NCI-H1105 (cell line): ENCODE results near the gene CFHR2.
"Not testable (repeated sequence)": the region's sequence is repeated elsewhere in the genome, so short reads cannot be mapped to it uniquely, and the experiment has no call there.

ENCODE experiments used
- DNase-seq: peaks from one replicate; lab custom pipeline; 2025; lab: John Stamatoyannopoulos, UW

Gene CFHR2

GRCh38 chr1:196943568-196943967 lies at the start of gene CFHR2:
CFHR2 (plus strand) TSS chr1:196943738; CDS start chr1:196943881, 143 bp downstream.
- DNase-seq = not testable (repeated sequence)

DNA sequence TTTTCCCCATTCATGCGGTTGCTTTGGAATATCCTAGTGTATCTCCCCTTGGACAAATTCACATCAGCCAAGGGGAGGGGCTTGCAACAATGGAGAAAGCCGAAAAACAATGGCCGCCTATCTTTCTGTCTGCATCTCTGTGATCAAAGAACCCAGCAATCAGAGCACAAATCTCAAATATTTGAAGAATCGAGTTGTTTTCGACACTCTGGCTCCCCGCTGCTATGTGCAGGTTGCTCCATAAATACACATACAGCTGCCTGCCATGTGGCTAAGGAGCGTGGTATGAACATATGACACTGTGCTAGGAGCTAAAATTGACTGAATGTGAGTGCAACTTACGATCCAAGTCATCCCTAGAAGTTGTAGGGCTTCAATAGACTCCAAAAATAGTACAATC lies 47.2 kb upstream of the CFHR2 start:
- no peak for DNase-seq

GRCh38 chr1:196897158-196897828 lies 46.2 kb upstream of the CFHR2 start:
- peak; percentile 20 for DNase-seq

DNA sequence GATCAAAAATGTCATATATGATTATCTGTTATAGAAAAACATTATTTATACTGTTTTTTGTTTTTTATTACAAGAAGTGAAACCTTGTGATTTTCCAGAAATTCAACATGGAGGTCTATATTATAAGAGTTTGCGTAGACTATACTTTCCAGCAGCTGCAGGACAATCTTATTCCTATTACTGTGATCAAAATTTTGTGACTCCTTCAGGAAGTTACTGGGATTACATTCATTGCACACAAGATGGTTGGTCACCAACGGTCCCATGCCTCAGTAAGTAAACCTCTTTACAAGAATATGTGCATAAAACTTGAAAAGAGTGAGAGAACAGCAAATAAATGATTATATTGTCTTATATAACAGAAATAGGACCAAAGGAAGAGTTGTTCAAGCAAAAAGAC lies 41.2 kb upstream of the CFHR2 start:
- DNase-seq = no peak

GRCh38 chr1:196910215-196910614 lies 33.3 kb upstream of the CFHR2 start:
- DNase-seq = no peak

- DNase-seq = not testable (repeated sequence)
Observed at GRCh38 chr1:196912283-196912682, 31.3 kb upstream of the CFHR2 start.

DNA sequence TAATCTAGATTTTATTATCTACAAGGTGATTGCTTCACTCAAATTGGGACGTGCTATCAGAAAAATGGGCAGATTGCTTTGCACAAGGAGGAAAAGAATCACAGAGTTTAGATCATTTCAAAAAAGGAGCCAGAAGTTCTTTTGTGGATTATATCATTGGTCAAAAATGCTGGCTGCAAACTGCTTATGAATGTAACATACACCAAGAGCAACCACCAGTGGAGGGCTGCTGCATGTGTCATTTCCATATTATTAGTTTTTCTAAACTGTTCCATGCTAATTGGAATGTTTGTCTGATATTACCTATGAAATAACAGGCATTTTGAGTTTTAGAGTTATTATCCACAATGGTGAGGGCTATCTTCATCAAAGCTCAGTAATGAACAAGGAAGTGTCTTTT lies 16.7 kb upstream of the CFHR2 start:
- not testable (repeated sequence) for DNase-seq

GRCh38 chr1:196932853-196933252 lies 10.7 kb upstream of the CFHR2 start:
- not testable (repeated sequence) for DNase-seq

DNA sequence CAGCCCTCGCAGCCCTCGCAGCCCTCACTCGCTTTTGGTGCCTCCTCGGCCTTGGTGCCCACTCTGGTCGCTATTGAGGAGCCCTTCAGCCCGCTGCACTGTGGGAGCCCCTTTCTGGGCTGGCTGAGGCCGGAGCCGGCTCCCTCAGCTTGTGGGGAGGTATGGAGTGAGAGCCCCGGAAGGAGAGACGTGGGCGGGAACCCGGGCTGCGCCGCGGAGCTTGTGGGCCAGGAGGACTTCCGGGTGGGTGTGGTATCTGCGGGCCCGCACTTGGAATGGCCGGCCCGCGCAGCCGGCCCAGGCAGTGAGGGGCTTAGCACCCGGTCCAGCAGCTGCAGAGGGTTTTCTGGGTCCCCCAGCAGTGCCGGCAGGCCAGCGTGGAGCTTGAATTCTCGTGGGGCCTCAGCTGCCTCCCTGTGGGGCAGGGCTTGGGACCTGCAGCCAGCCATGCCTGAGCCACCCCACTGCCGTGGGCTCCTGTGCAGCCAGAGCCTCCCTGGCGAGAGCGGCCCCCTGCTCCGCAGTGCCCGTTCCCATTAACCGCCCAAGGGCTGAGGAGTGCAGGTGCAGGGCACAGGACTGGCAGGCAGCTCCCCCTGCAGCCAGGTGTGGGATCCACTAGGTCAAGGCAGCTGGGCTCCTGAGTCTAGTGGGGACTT lies 9.9 kb upstream of the CFHR2 start:
- peak; percentile 46 for DNase-seq

GRCh38 chr1:196941474-196941873 lies 2.1 kb upstream of the CFHR2 start:
- not testable (repeated sequence) for DNase-seq

DNA sequence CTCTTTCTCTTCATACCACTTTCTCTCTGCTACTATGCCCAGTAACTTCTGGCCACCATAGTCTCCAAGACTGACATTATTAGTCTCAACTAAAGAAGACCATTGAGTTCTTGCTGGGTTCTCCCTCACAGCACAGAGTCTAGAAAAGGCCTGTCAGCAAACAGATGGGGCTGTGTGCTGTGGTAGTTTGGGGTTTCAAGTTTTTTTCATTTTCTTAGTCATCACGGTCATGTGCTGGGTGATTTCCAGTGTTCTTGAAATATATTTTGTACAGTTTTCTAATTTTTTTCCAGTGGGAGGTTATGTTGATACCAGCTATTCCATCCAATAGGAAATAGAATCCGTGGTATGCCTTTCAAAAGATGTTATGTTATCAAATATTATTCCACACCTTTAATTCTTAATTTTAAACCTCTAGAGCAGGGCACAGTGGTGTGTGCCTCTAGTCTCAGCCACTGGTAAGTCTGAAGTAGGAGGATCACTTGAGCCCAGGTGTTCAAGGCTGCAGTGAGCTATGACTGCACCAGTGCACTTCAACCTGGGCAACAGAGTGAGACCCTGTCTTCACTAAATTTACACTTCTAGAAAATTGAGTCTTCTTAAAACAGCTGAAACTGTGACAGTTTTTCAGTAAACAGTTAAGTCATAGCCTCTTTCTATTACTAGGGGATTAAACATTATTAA lies 8.3 kb downstream of the CFHR2 start:
- no peak for DNase-seq

- no peak for DNase-seq
Observed at GRCh38 chr1:196954778-196955177, 11.2 kb downstream of the CFHR2 start.

DNA sequence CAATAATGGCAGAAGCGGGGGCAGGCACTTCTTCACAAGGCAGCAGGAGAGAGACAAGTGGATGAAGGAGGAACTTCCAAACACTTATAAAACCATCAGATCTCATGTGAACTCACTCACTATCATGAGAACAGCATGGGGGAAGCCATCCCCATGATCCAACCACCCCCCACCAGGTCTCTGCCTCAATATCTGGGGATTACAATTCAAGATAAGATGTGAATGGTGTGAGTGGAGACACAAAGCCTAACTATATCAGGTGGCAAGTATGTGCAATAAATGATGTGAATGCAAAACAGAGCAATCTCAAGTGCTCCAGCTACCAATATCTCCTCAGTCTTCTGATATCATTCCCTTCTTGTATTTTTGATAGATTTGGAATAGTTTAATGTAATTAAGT lies 12.4 kb downstream of the CFHR2 start:
- no peak for DNase-seq

DNA sequence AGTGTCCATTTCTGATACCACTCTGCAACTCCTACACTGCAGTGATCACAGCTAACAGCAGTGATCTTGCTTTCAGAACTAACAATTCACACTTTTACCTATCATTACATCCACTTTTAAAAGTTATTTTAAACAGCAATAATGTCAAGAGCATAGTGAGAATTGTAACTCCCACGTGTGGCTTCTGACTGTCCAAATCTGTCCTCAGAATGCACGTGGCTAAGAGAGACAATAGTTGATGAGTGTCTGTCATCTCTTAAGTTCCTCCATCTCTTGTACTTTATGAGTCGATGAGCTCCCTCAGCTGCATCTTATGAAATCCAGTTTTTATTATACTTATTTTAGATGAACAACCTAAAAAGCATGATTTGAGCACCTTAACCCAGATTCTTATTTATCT lies 17.3 kb downstream of the CFHR2 start:
- DNase-seq = no peak

GRCh38 chr1:196970182-196970581 lies 26.6 kb downstream of the CFHR2 start:
- DNase-seq = no peak

DNA sequence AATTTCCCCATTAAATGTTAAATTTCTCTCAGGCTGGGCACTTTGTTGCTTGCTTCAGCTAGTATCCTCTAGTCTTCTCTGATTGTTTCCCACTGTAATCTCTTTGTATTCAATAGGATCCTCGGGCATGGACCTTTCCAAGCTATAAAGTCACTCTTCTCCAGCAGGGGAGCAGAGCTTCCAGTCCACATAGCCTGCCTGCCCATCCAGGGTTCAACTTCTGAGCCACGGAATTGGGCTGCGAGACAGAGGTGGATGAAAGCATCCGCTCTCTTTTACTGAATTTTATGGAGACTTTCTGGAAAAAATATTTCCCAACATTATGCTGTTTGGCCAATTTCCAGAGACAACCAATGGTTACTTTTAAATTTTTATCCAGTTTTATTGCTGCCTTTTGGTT lies 32.7 kb downstream of the CFHR2 start:
- no peak for DNase-seq

DNA sequence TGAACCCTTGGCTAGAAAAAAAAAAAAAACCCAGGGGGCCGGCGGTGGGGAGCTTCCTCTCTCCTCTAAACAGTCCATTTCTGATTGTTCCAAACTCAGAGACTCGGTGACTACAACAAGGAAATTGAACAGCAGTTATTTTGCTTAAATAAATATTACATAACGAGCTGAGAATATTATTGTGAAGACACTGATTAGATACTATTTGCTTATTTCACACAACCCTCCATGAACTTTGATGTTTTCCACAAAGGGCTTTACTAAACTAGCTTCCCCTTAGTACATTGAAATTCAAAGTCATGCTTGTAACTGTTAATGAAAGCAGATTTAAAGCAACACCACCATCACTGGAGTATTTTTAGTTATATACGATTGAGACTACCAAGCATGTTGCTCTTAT lies 33.7 kb downstream of the CFHR2 start, which contains the start of gene CFHR5:
Gene CFHR5, plus strand, starts transcription at position 279 of the 400 bp plus-strand sequence. Its CDS starts 109 bp downstream, at position 388.
- no peak for DNase-seq

GRCh38 chr1:196980859-196981258 lies 37.3 kb downstream of the CFHR2 start:
- DNase-seq = no peak

GRCh38 chr1:196982247-196982646 lies 38.7 kb downstream of the CFHR2 start:
- DNase-seq = not testable (repeated sequence)

GRCh38 chr1:196991919-196992651 lies 48.5 kb downstream of the CFHR2 start:
- peak; percentile 66 for DNase-seq

- DNase-seq = no peak
Observed at GRCh38 chr1:196993916-196994315, 50.4 kb downstream of the CFHR2 start.

GRCh38 chr1:196997423-196997822 lies 53.9 kb downstream of the CFHR2 start:
- DNase-seq = no peak
